Keratinocyte (primary cell): ENCODE results near the gene VWA3A.

Experiments
- EZH2 ChIP-seq: IDR thresholded peaks from one replicate; pipeline ENCODE4 v1.6.1; 2012; ENCODE audit warnings: inconsistent platforms, mild to moderate bottlenecking, low read length, moderate library complexity
- TF ChIP-seq, protein P1 (sequence below), 3 experiments: IDR thresholded peaks in 1 of 3; conservative IDR thresholded peaks in 1 of 3; optimal IDR thresholded peaks in 1 of 3; 2 replicates in 2 of 3; 3 replicates in 1 of 3; pipeline versions ENCODE3 to v1.5.1; 2011; ENCODE audit warnings: low read length in 3 of 3, mild to moderate bottlenecking in 3 of 3, moderate library complexity in 2 of 3, control low read depth in 1 of 3, inconsistent platforms in 1 of 3; ENCODE audit not compliant: insufficient read depth in 2 of 3; ENCODE audit errors: extremely low read depth in 1 of 3

- TF ChIP-seq, protein P1, sequence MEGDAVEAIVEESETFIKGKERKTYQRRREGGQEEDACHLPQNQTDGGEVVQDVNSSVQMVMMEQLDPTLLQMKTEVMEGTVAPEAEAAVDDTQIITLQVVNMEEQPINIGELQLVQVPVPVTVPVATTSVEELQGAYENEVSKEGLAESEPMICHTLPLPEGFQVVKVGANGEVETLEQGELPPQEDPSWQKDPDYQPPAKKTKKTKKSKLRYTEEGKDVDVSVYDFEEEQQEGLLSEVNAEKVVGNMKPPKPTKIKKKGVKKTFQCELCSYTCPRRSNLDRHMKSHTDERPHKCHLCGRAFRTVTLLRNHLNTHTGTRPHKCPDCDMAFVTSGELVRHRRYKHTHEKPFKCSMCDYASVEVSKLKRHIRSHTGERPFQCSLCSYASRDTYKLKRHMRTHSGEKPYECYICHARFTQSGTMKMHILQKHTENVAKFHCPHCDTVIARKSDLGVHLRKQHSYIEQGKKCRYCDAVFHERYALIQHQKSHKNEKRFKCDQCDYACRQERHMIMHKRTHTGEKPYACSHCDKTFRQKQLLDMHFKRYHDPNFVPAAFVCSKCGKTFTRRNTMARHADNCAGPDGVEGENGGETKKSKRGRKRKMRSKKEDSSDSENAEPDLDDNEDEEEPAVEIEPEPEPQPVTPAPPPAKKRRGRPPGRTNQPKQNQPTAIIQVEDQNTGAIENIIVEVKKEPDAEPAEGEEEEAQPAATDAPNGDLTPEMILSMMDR (optimal IDR thresholded peaks at IDR 0.05 in 1 of 3, IDR thresholded peaks at IDR 0.05 in 1 of 3, conservative IDR thresholded peaks at IDR 0.05 in 1 of 3; ENCODE audit: extremely low read depth in 1 of 3, insufficient read depth in 2 of 3, low read length in 3 of 3) = no peak
- no peak for TF ChIP-seq EZH2
These were observed 91.7 kb downstream of the VWA3A start for GRCh38 chr16:22183901-22184614.
